Pancreas (tissue), 10 donors: ENCODE data around the gene RAB8B. TPM values are rescaled to one million over a fixed set of nuclear protein-coding genes. Genes with fewer than 3 reads are reported as not detected.
"Not testable (repeated sequence)": the region's sequence is repeated elsewhere in the genome, so short reads cannot be mapped to it uniquely, and the experiment has no call there.

Experiments used
- ATAC-seq, 4 donors: fragments of 200-7000 bp; cut with Tn5 transposase; one replicate each; pipeline versions ENCODE4 v1.8.0 to v1.9.1; 2020; ENCODE audit warnings: mild to moderate bottlenecking in 4 of 4, moderate library complexity in 4 of 4
- DNase-seq, 6 donors: peaks; one replicate each; pipeline ENCODE4 v3.0.0-alpha.2; 2020
- FAIRE-seq: peaks from 2 replicates; lab custom pipeline; 2012; peaks lifted over from hg19 to GRCh38; lab: Jason Lieb, UNC
- H3K27ac ChIP-seq, 4 donors: fragments of 200-600 bp; sonication (generic); 1 replicate in 3 of 4; 2 replicates in 1 of 4; pipeline versions ENCODE4 v1.5.0 to v1.8.0; 2020
- H3K27me3 ChIP-seq, 4 donors: fragments of 200-600 bp; one replicate each; pipeline ENCODE4 v1.8.0; 2021
- H3K36me3 ChIP-seq, 3 donors: fragments of 200-600 bp; sonication (generic) in 1 of 3; one replicate each; pipeline versions ENCODE4 v1.5.0 to v1.8.0; 2020 to 2021
- H3K4me1 ChIP-seq, 3 donors: fragments of 200-600 bp; one replicate each; pipeline ENCODE4 v1.8.0; 2021
- H3K4me3 ChIP-seq, 4 donors: fragments of 200-600 bp; sonication (generic) in 2 of 4; one replicate each; pipeline versions ENCODE4 v1.5.0 to v1.8.0; 2020 to 2021
- H3K9me3 ChIP-seq, 4 donors: fragments of 200-600 bp; one replicate each; pipeline ENCODE4 v1.8.0; 2021
- WGBS, 2 donors: extraction: QIAGEN DNeasy Blood & Tissue Kit; methylation state at CpG; one replicate each; pipeline ENCODE4 v1.1.7; 2013; 5-methylcytosine and 5-hydroxymethylcytosine counted together
- intact Hi-C, 3 donors: fragments of 100-400 bp; cut with DNase I; formaldehyde crosslinking; loops; one replicate each; pipeline versions ENCODE4 v1.11.1 to v1.14.2; 2022
- polyA plus RNA-seq, 2 donors: library from polyadenylated mRNA; stranded (reverse); fragments of 200-250 nt; gene quantifications; one replicate each; pipeline ENCODE4 v1.2.3, GENCODE V29; 2013
- total RNA-seq, 6 donors: library from RNA; stranded (reverse); fragmentation: NEBNext Ultra II Directional in 4 of 6; extraction: Animal tissue kit (Norgen Biotek cat#: 25700) in 4 of 6; gene quantifications; one replicate each; pipeline versions ENCODE4 v1.2.1 to v1.2.4, GENCODE V29; 2021 to 2023
- TF ChIP-seq, protein P1 (sequence below), 4 donors: fragments of 200-600 bp; sonication (generic) in 3 of 4; IDR thresholded peaks; one replicate each; pipeline versions ENCODE4 v1.5.0 to v1.8.0; 2021; ENCODE audit warnings: antibody characterized with exemption in 4 of 4
- donor health status: healthy with polysubstance abuse.
- donor health status: DM: no; HTN: no; CAD: no; lungs with moderate emphysema.
- donor health status: DM: no; HTN: no; CAD: no.
- donor health status: control.
- donor health status: control.
- donor health status: Bipolar disorder and iron deficiency.
- donor health status: DM: yes; HTN: yes; CAD: no.
- donor health status: DM: no; HTN: no; CAD: no.
- donor health status: DM: no; HTN: no; CAD: no.
- donor health status: DM: yes; HTN: yes; CAD: no.

RAB8B gene
- total and polyA plus RNA-seq, 8 donors = 2.0 to 19.2 (median 5.3) TPM

DNA sequence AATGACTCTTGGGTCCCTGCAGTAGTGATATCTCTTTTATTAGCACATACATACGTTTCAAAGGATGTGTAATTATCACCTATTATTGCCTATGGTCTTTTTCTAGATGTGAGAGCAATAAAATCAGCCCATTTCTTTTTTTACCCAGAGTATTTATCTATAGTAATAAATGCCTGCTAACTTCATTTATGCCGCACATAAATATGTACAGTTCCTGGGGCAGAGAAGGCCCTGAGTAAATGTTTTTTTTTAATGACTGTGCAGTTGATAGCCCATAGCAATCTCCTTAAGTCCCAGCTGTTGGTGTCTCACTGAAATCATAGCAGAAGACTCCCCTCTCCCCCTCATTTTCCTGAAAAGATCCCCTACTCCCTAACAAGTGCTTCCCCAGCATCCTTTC, 16.7 kb downstream of the RAB8B start:
- Histone ChIP-seq H3K27ac (no peak overlapping the region), H3K4me3 (no peak overlapping the region), H3K4me1 (no peaks in the 10 kb centered on the region), H3K27me3 (no peaks in the 10 kb centered on the region), H3K9me3 (no peaks in the 10 kb centered on the region), H3K36me3 (no peaks in the 10 kb centered on the region)
- intact Hi-C loops = no loop called here
- ATAC-seq (no peak), FAIRE-seq (no peak), DNase-seq (no peak)
- WGBS, 2 donors = 91 to 96% methylated on average over 2 of the region's 2 CpGs
- TF ChIP-seq, protein P1, sequence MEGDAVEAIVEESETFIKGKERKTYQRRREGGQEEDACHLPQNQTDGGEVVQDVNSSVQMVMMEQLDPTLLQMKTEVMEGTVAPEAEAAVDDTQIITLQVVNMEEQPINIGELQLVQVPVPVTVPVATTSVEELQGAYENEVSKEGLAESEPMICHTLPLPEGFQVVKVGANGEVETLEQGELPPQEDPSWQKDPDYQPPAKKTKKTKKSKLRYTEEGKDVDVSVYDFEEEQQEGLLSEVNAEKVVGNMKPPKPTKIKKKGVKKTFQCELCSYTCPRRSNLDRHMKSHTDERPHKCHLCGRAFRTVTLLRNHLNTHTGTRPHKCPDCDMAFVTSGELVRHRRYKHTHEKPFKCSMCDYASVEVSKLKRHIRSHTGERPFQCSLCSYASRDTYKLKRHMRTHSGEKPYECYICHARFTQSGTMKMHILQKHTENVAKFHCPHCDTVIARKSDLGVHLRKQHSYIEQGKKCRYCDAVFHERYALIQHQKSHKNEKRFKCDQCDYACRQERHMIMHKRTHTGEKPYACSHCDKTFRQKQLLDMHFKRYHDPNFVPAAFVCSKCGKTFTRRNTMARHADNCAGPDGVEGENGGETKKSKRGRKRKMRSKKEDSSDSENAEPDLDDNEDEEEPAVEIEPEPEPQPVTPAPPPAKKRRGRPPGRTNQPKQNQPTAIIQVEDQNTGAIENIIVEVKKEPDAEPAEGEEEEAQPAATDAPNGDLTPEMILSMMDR (IDR thresholded peaks at IDR 0.05) = no peak

DNA sequence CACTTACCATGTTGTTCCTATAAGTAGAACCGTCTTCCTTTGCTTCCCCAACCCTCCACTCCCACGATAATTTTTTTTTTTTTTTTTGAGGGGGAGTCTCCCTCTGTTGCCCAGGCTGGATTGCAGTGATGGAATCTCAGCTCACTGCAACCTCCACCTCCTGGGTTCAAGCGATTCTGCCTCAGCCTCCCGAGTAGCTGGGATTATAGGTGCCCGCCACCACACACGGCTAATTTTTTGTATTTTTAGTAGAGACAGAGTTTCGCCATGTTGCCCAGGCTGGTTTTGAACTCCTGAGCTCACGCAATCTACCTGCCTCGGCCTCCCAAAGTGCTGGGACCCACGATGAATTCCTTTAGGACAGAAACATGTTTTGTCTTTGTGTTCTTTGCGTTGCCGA, 19.4 kb downstream of the RAB8B start:
- intact Hi-C loops, H3K27me3 ChIP-seq, H3K9me3 ChIP-seq, H3K27ac ChIP-seq, FAIRE-seq, H3K36me3 ChIP-seq, ATAC-seq, DNase-seq, H3K4me3 ChIP-seq: not testable (repeated sequence)
- H3K4me1 ChIP-seq = peaks cover 0 to 21% (median 15%) of the 10 kb centered on the region in 3 donors
- WGBS, 2 donors = 94 to 98% methylated on average over 12 of the region's 12 CpGs

DNA sequence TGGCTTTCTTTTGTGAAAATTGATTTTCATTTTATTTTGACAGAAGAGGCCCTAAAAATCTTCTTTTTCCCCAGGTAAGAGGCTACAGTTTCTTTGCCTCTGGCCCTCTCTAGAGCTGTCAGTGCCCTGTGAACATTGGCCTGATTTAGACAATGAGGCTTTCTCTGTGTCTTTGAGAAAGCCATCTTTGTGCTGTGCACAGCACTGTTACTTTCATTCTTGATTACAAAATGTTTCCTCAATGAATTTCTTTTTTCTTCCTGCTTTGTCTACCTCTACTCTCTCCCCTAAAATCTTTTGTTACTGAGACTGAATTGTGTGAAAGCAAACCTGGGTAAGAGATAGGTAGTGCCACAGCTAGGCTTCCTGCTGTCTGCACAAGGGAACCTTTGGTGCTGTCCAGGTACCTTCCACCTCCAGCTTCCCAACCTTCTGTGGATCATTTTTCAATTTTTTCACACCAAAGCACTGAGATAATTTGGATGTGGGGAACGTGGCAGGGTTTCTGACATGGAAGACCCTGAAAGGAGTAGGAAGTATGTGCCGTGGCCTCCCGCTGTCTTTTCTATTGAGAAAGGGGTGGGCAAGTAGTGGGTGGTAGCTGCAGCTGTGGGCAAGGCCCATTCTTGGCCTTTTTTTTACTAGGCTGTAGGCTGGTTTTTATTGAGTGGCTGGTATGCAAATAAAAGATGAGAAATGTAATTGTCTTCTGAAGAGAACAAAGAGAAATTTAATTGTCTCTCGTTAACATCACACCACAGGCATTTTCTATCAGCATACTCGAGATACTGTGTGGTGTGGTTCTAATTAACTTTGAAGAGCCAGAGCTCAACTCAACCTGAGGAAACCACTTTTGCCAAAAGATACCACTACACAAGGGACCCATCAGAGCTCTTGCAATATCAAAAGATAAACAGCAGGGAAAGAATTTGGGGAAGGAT, 21.0 kb downstream of the RAB8B start:
- DNase-seq (no peak), ATAC-seq (peak in 1 of 4 donors; percentile 22), FAIRE-seq (no peak)
- 93 to 94% methylated on average over 5 of the region's 5 CpGs for WGBS, 2 donors
- Histone ChIP-seq H3K9me3 (no peaks in the 10 kb centered on the region), H3K4me3 (no peak overlapping the region), H3K4me1 (peaks cover 0 to 22% (median 15%) of the 10 kb centered on the region in 3 donors), H3K27ac (peak overlapping the region in 1 of 4 donors; percentile 15), H3K27me3 (no peaks in the 10 kb centered on the region), H3K36me3 (no peaks in the 10 kb centered on the region)
- TF ChIP-seq, protein P1 (IDR thresholded peaks at IDR 0.05) = no peak
- intact Hi-C loops = no loop called here

DNA sequence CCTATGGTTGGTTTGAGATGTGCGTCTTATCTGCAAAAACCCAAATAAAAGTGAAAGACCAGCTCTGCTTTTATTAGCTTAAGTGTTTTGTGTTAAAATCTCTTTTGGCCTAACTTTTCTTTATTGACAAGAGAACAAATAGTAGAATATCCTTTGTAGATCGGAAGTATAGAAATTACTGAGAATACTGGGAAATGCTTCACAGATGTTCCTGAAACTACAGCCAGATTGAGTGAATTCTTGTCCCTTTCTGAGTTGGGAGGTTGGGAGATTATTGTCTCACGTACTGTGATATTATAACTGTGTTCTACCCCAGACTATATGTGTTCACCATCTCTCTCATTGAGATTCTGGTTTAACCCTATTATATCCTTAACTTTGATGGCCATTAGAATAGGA, 21.7 kb downstream of the RAB8B start:
- ATAC-seq (no peak), FAIRE-seq (no peak), DNase-seq (no peak)
- H3K4me3 ChIP-seq = no peak overlapping the region
- 92 to 93% methylated on average over 3 of the region's 3 CpGs for WGBS, 2 donors
- no peaks in the 10 kb centered on the region for H3K27me3 ChIP-seq
- peak overlapping the region in 1 of 4 donors; percentile 61 for H3K27ac ChIP-seq
- no peaks in the 10 kb centered on the region for H3K9me3 ChIP-seq
- H3K4me1 ChIP-seq = peaks cover 0 to 22% (median 15%) of the 10 kb centered on the region in 3 donors
- no peaks in the 10 kb centered on the region for H3K36me3 ChIP-seq
- TF ChIP-seq, protein P1 (IDR thresholded peaks at IDR 0.05) = no peak
- intact Hi-C loops = no loop called here

DNA sequence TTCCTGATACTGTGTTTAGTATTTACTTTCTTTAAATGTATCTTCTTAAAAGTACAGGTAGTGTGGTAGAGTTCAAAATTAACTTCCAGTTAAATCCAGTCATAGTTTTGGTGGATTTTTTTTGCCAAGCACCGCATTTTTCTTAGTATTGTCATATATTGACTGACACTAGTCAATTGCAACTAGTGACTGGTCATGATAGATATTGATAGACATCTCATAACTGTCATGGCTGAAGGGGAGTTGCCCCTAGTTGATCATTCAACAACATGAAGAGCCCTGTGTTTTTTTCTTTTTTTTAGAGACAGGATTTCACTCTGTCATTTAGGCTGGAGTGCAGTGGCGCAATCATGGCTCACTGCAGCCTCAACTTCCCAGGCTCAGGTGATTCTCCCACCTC, 22.1 kb downstream of the RAB8B start:
- intact Hi-C loops = no loop called here
- DNase-seq (no peak), FAIRE-seq (no peak), ATAC-seq (no peak)
- TF ChIP-seq, protein P1 (IDR thresholded peaks at IDR 0.05) = no peak
- Histone ChIP-seq H3K27ac (peak overlapping the region in 2 of 4 donors; percentile 58 to 61), H3K4me1 (peaks cover 0 to 22% (median 15%) of the 10 kb centered on the region in 3 donors), H3K36me3 (no peaks in the 10 kb centered on the region), H3K27me3 (no peaks in the 10 kb centered on the region), H3K9me3 (no peaks in the 10 kb centered on the region), H3K4me3 (no peak overlapping the region)
- 98% methylated on average over 2 of the region's 2 CpGs for WGBS, 2 donors
